HEK293 (cell line): ENCODE results near the gene BAZ1A.
A peak's percentile ranks its signal among the peaks of the same experiment; 100 is the strongest.

Experiments used
- CTCF ChIA-PET: fragments of 350-600 bp; formaldehyde crosslinking; extraction: SDS; loops from one replicate; lab custom pipeline; 2021; ENCODE audit warnings: antibody characterized with exemption; lab: Yijun Ruan, JAX
- POLR2A ChIA-PET: fragments of 300-600 bp; formaldehyde crosslinking; extraction: SDS; loops from one replicate; lab custom pipeline; 2020; ENCODE audit warnings: antibody characterized with exemption, inconsistent platforms; lab: Yijun Ruan, JAX
- H3K27ac ChIP-seq: fragments of 200-500 bp; sonication (Bioruptor generic); 2 replicates; pipeline ENCODE4 v1.5.1; 2014; ENCODE audit warnings: low read depth, low read length, control low read depth, inconsistent platforms; ENCODE audit errors: extremely low read depth
- H3K36me3 ChIP-seq, 2 experiments: fragments of 200-500 bp in 1 of 2; sonication (Bioruptor generic) in 1 of 2; 1 replicate in 1 of 2; 2 replicates in 1 of 2; pipeline ENCODE4 v1.5.1; 2014 to 2017; ENCODE audit warnings: inconsistent platforms in 2 of 2, low read length in 2 of 2; ENCODE audit not compliant: control insufficient read depth in 2 of 2, insufficient read depth in 1 of 2
- H3K4me1 ChIP-seq: fragments of 200-500 bp; sonication (Bioruptor generic); 2 replicates; pipeline ENCODE4 v1.5.1; 2014; ENCODE audit warnings: mild to moderate bottlenecking, low read length, inconsistent platforms; ENCODE audit not compliant: control insufficient read depth, insufficient read depth
- H3K4me3 ChIP-seq: 2 replicates; pipeline ENCODE4 v1.5.1; 2011; ENCODE audit warnings: low read depth, mild to moderate bottlenecking, control low read depth, low read length, moderate library complexity
- H3K9me3 ChIP-seq: fragments of 200-500 bp; sonication (Bioruptor generic); 2 replicates; pipeline ENCODE4 v1.5.1; 2014; ENCODE audit warnings: low read depth, low read length, inconsistent platforms; ENCODE audit not compliant: control insufficient read depth, insufficient read depth
- BCL11B ChIP-seq: fragments of 450-650 bp; formaldehyde crosslinking; IDR thresholded peaks from 2 replicates; pipeline ENCODE4 v1.5.1; 2016; ENCODE audit warnings: low read depth, missing biosample characterization, missing genetic modification characterization
- BCL6B ChIP-seq: fragments of 450-650 bp; formaldehyde crosslinking; IDR thresholded peaks from 2 replicates; pipeline ENCODE4 v1.5.1; 2017; ENCODE audit warnings: missing biosample characterization, missing genetic modification characterization
- FEZF1 ChIP-seq: fragments of 450-650 bp; formaldehyde crosslinking; IDR thresholded peaks from 2 replicates; pipeline ENCODE4 v1.5.1; 2016; ENCODE audit warnings: missing biosample characterization, missing genetic modification characterization
- KLF1 ChIP-seq: fragments of 450-650 bp; formaldehyde crosslinking; IDR thresholded peaks from 2 replicates; pipeline ENCODE4 v1.5.1; 2016; ENCODE audit warnings: missing biosample characterization, missing genetic modification characterization
- SP7 ChIP-seq: fragments of 450-650 bp; formaldehyde crosslinking; IDR thresholded peaks from 2 replicates; pipeline ENCODE4 v1.5.1; 2016; ENCODE audit warnings: missing biosample characterization, missing genetic modification characterization
- ZBTB11 ChIP-seq: fragments of 450-650 bp; formaldehyde crosslinking; conservative IDR thresholded peaks from 2 replicates; pipeline ENCODE4 v1.5.1; 2016; ENCODE audit warnings: low read depth, missing biosample characterization, missing genetic modification characterization
- ZNF10 ChIP-seq: fragments of 450-650 bp; formaldehyde crosslinking; IDR thresholded peaks from 2 replicates; pipeline ENCODE4 v1.5.1; 2017; ENCODE audit warnings: missing biosample characterization, missing genetic modification characterization
- ZNF23 ChIP-seq: fragments of 450-650 bp; formaldehyde crosslinking; IDR thresholded peaks from 2 replicates; pipeline ENCODE4 v1.5.1; 2016; ENCODE audit warnings: missing biosample characterization, missing genetic modification characterization, borderline replicate concordance
- ZNF266 ChIP-seq: fragments of 450-650 bp; formaldehyde crosslinking; IDR thresholded peaks from 2 replicates; pipeline ENCODE4 v1.5.1; 2016; ENCODE audit warnings: missing biosample characterization, missing genetic modification characterization, low read depth
- ZNF280C ChIP-seq: fragments of 450-650 bp; formaldehyde crosslinking; IDR thresholded peaks from 2 replicates; pipeline ENCODE4 v1.5.1; 2016; ENCODE audit warnings: missing biosample characterization, missing genetic modification characterization
- ZNF292 ChIP-seq: fragments of 450-650 bp; formaldehyde crosslinking; IDR thresholded peaks from 2 replicates; pipeline ENCODE4 v1.5.1; 2016; ENCODE audit warnings: low read depth, missing biosample characterization, missing genetic modification characterization, borderline replicate concordance
- ZNF335 ChIP-seq: fragments of 450-650 bp; formaldehyde crosslinking; conservative IDR thresholded peaks from 2 replicates; pipeline ENCODE4 v1.5.1; 2016; ENCODE audit warnings: missing biosample characterization, missing genetic modification characterization
- ZNF391 ChIP-seq: fragments of 450-650 bp; formaldehyde crosslinking; IDR thresholded peaks from 2 replicates; pipeline ENCODE4 v1.5.1; 2016; ENCODE audit warnings: low read depth, missing biosample characterization, missing genetic modification characterization, borderline replicate concordance
- ZNF473 ChIP-seq: fragments of 450-650 bp; formaldehyde crosslinking; IDR thresholded peaks from 2 replicates; pipeline ENCODE4 v1.5.1; 2017; ENCODE audit warnings: missing biosample characterization, missing genetic modification characterization
- ZNF529 ChIP-seq: fragments of 450-650 bp; formaldehyde crosslinking; IDR thresholded peaks from 2 replicates; pipeline ENCODE4 v1.5.1; 2017; ENCODE audit warnings: missing genetic modification characterization, missing biosample characterization; ENCODE audit not compliant: insufficient replicate concordance
- ZNF530 ChIP-seq: fragments of 450-650 bp; formaldehyde crosslinking; IDR thresholded peaks from 2 replicates; pipeline ENCODE4 v1.5.1; 2016; ENCODE audit warnings: low read depth, missing biosample characterization, missing genetic modification characterization
- ZNF558 ChIP-seq: fragments of 450-650 bp; formaldehyde crosslinking; IDR thresholded peaks from 2 replicates; pipeline ENCODE4 v1.5.1; 2016; ENCODE audit warnings: missing biosample characterization, missing genetic modification characterization
- ZNF596 ChIP-seq: fragments of 450-650 bp; IDR thresholded peaks from 2 replicates; pipeline ENCODE4 v1.5.0; 2018; ENCODE audit warnings: missing biosample characterization, mild to moderate bottlenecking, missing genetic modification characterization, moderate library complexity
- ZNF600 ChIP-seq: fragments of 450-650 bp; formaldehyde crosslinking; IDR thresholded peaks from 2 replicates; pipeline ENCODE4 v1.5.1; 2016; ENCODE audit warnings: missing biosample characterization, missing genetic modification characterization
- ZNF639 ChIP-seq: fragments of 450-650 bp; formaldehyde crosslinking; IDR thresholded peaks from 2 replicates; pipeline ENCODE4 v1.5.1; 2016; ENCODE audit warnings: missing biosample characterization, missing genetic modification characterization
- ZNF645 ChIP-seq: fragments of 450-650 bp; formaldehyde crosslinking; IDR thresholded peaks from 2 replicates; pipeline ENCODE4; 2016; ENCODE audit warnings: missing biosample characterization, missing genetic modification characterization
- ZSCAN4 ChIP-seq: fragments of 450-650 bp; formaldehyde crosslinking; IDR thresholded peaks from 2 replicates; pipeline ENCODE4 v1.5.1; 2017; ENCODE audit warnings: missing biosample characterization, missing genetic modification characterization

Gene BAZ1A

GRCh38 chr14:34843011-34843554 is 32.1 kb downstream of the BAZ1A start (continued):
- TF ChIP-seq ZNF280C (no peak), FEZF1 (tag by site-specific recombination) (no peak), ZNF335 (tag by site-specific recombination) (no peak), ZBTB11 (tag by site-specific recombination) (no peak), SP7 (tag by site-specific recombination) (0 out of 2 replicates have a peak, but pooled peaks have one; percentile 16), ZNF266 (tag by site-specific recombination) (no peak), ZNF596 (tag by site-specific recombination) (no peak), ZNF529 (tag by site-specific recombination) (no peak), KLF1 (tag by site-specific recombination) (no peak), ZNF645 (tag by site-specific recombination) (no peak), ZNF292 (tag by site-specific recombination) (no peak), ZSCAN4 (tag by site-specific recombination) (no peak), ZNF473 (no peak), ZNF530 (tag by site-specific recombination) (no peak), ZNF600 (tag by site-specific recombination) (peak; percentile 57), ZNF391 (tag by site-specific recombination) (no peak)

- ChIA-PET POLR2A (no interaction called here), CTCF (interaction anchor here (0.7 kb wide), 1 partner anchor 115 kb away, joined by 3 read pairs; no protein-coding TSS in a partner anchor)
- TF ChIP-seq ZNF10 (tag by site-specific recombination) (no peak), ZNF639 (tag by site-specific recombination) (no peak), ZNF558 (tag by site-specific recombination) (no peak), FEZF1 (tag by site-specific recombination) (no peak), ZNF23 (tag by site-specific recombination) (no peak), BCL11B (no peak), BCL6B (no peak)
- Histone ChIP-seq H3K36me3 (peaks cover 3 to 11% of the 10 kb centered on the region in 2 experiments; a peak in 2 of 3 replicates), H3K4me3 (no peak overlapping the region), H3K9me3 (no peaks in the 10 kb centered on the region), H3K27ac (no peak overlapping the region), H3K4me1 (0 out of 2 replicates have a peak, but pooled peaks cover 4% of the 10 kb centered on the region)
Measured at GRCh38 chr14:34837801-34838322, 37.3 kb downstream of the BAZ1A start.
